LNCaP clone FGC (cell line): Measurements from ENCODE around the gene HOXC6.

Source experiments
- DNase-seq: peaks from one replicate; pipeline ENCODE4 v3.0.0-alpha.2; 2011; ENCODE audit warnings: low read depth
- H3K4me3 ChIP-seq: 2 replicates; pipeline ENCODE4 v1.5.1; 2011; ENCODE audit warnings: mild to moderate bottlenecking, low read depth, low read length, control low read depth
- CTCF ChIP-seq: IDR thresholded peaks from 2 replicates; pipeline ENCODE4 v1.5.1; 2012; ENCODE audit warnings: mild to moderate bottlenecking; ENCODE audit not compliant: control insufficient read depth, insufficient read depth; ENCODE audit errors: extremely low read depth

Gene HOXC6

DNA sequence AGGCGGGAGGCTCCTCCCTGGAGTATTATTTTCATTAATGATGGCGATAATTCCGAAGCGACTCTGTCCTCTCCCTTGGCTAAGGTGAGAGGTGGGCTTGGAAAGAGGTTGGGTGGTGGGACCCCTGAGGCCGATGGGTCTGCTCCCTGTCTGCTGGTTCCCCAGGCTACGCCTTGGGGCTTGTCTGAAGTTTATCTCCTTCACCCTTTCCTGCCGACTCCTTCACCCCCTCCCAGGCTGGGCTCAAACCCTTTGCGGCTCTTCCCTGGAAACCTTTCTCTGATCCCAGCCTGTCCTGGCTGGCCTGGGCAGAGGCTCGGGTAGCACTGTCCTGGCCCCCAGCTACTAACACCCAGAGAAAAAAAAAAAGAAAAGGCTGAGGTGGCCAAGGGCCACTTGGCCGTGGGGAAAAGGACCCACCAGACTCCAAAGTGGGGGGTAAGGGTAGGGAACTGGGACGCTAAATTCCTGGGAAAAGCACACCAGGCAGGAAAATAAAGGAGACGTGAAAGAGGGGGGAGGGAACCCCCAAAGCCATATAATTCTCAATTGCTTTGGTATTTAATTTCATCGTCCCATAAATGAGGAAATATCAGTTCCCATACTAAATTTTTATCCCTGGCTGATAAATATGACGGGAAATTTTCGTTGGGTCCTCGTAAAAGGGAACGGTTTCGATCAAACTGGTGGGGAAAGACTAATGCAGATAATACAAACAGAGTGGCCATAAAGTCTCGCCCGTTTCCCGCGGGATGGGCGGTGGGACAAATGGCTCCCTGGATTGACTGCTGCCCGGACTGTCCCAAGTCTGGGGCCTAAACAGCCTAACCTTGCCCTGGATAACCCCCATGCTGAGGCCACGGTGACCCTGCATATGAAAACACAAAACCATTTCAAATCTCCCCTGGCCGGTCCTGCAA is 45.3 kb upstream of the HOXC6 start:
- no peak for TF ChIP-seq CTCF
- no peak overlapping the region for H3K4me3 ChIP-seq
- DNase-seq = no peak

- H3K4me3 ChIP-seq = no peak overlapping the region
- no peak for DNase-seq
- TF ChIP-seq CTCF = no peak
These were observed 44.7 kb upstream of the HOXC6 start for GRCh38 chr12:53983568-53983949.

DNA sequence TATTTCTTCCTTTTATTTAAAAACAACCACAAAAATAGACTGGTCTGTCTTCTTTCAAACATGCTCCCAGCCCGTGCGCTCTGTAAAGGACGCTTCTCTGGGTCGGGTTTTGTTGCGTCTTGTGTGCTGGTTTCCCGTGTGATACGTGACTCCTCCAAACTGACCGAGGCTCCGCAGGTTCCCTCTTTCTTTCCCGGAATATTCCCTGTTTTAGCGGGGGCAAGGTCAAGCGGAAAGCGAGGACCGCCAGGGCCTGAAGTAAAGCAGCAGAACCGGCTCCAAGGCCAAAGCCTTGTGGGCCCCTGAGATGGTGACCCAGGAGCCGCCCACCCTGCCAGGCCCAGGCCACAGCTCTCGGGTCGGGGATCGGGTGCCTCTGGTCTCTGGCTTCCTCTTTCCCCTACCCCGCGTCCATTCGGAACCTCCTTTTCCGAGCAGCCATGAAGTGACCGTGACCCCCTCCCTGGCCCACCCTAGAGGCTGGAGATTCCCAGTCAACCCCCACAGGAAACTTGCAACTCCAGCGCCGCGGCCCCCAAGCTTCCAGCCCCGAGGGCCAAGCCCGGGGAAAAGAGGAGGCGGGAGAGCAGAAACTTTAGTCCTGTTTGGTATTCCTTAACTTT is 44.2 kb upstream of the HOXC6 start:
- no peak overlapping the region for H3K4me3 ChIP-seq
- no peak for DNase-seq
- TF ChIP-seq CTCF = no peak

- TF ChIP-seq CTCF = peak; percentile 64
- no peak for DNase-seq
- H3K4me3 ChIP-seq = peak within 1 kb of the TSS; percentile 24; the same call in 1 of the 2 replicates
These were observed 43.1 kb upstream of the HOXC6 start, which contains the start of gene HOXC10 for GRCh38 chr12:53984901-53985691. Gene HOXC10 (plus strand): TSS chr12:53985146. CDS start chr12:53985260, 114 bp downstream.

- no peak for TF ChIP-seq CTCF
- no peak overlapping the region for H3K4me3 ChIP-seq
These were observed 42.6 kb upstream of the HOXC6 start for GRCh38 chr12:53985692-53985993.

DNA sequence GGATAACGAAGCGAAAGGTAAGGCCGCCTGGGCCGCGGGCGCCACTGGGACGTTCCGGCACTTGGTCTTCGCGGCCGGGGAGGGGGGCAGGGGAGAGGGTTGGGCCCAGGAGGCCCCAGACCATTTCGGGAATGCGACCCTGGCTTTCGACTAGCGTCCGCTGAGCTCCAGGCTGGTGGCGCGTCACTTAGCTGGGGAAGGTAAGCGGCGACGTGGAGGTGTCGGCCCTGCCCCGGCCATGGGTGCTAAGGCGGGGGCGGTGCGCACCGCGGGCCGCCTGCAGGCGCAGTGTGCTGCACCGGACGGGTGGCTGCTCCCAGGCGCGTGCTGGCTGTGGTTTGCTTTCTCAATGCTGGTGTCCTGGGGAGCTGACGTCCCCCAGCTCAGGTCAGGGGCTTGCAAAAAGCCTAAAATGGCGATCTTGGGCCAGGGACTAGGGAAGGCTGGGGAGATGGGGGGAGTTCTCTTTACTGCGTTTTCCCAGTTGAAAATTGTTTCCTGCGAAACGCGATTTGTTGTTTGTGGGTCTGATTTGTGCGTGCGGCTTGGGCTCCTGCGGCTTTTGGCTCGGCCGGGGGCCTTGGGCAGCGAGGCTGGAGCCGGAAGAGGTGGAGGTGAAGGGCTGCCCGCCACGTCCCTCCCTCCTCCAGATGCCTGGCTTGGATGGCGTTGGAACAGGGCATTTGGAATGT is 42.1 kb upstream of the HOXC6 start:
- DNase-seq = no peak
- TF ChIP-seq CTCF = no peak
- H3K4me3 ChIP-seq = no peak overlapping the region

More at GRCh38 chr12:53985692-53985993, 42.6 kb upstream of the HOXC6 start:
- no peak for DNase-seq
